ENCODE data around the gene HAGHL. TPM values are rescaled to one million over a fixed set of nuclear protein-coding genes. Genes with fewer than 3 reads are reported as not detected.

The HAGHL gene
- total and polyA plus RNA-seq, 2 of the 8 experiments (the other 6 are each of a cell fraction or from before 2014, with no cell fraction given): 26.6 to 26.9 TPM

- 0 out of 2 replicates have a peak overlapping the region, but pooled peaks have one; percentile 4 for H2AK5ac ChIP-seq (ENCODE audit: low read depth, low read length)
- H3K27ac ChIP-seq (ENCODE audit: low read depth, low read length): no peak overlapping the region
- H2BK20ac ChIP-seq (ENCODE audit: low read length): no peak overlapping the region
- DNase-seq (ENCODE audit: low read depth in 1 of 2, low spot score in 2 of 2): no peak
- H3K4me3 ChIP-seq (ENCODE audit: extremely low read depth in 1 of 4, insufficient read depth in 2 of 4, low read depth in 3 of 4, low read length in 4 of 4): no peak overlapping the region
- no peak overlapping the region for H3K9ac ChIP-seq (replicated peaks in 1 of 4; ENCODE audit: extremely low read depth in 1 of 4, low read depth in 3 of 4, low read length in 3 of 4)
- no peak for FAIRE-seq
- H3K23ac ChIP-seq (ENCODE audit: insufficient read length): no peak overlapping the region
- H3K4me1 ChIP-seq (replicated peaks in 1 of 4; ENCODE audit: control insufficient read depth in 3 of 4, insufficient read depth in 4 of 4, low read length in 3 of 4): peaks cover 0 to 29% (median 19%) of the 10 kb centered on the region in 4 experiments; a peak in 5 of 7 replicates
- H3K23me2 ChIP-seq (ENCODE audit: low read depth, low read length): peaks cover 19% of the 10 kb centered on the region; the same call in 1 of the 2 replicates
- no peak overlapping the region for H3K18ac ChIP-seq (ENCODE audit: extremely low read depth, low read length)
- H4K20me1 ChIP-seq (replicated peaks in 1 of 2; ENCODE audit: control insufficient read depth in 1 of 2, insufficient read depth in 2 of 2, low read length in 2 of 2): peaks cover 6 to 19% of the 10 kb centered on the region in 2 experiments
- 0 out of 2 replicates have a peak overlapping the region, but pooled peaks have one; percentile 46 for H2BK15ac ChIP-seq (ENCODE audit: low read length)
- no peak overlapping the region for H2AFZ ChIP-seq (ENCODE audit: low read length)
- H4K91ac ChIP-seq (replicated peaks; ENCODE audit: insufficient read length, low read length): no peak overlapping the region
- peaks cover 0 to 35% (median 19%) of the 10 kb centered on the region in 4 experiments; a peak in 6 of 7 replicates for H3K27me3 ChIP-seq (replicated peaks in 1 of 4; ENCODE audit: control insufficient read depth in 3 of 4, extremely low read depth in 1 of 4, insufficient read depth in 3 of 4, low read length in 3 of 4)
- TF ChIP-seq TAF7 (optimal IDR thresholded peaks at IDR 0.05; ENCODE audit: borderline replicate concordance, low read depth, low read length): no peak
- H3K56ac ChIP-seq (replicated peaks; ENCODE audit: insufficient read length, low read depth, low read length): no peak overlapping the region
- no peaks in the 10 kb centered on the region for H3K79me1 ChIP-seq (ENCODE audit: low read depth, low read length)
- 89% methylated on average over 6 of the region's 6 CpGs; no CpG with 5 or more reads in 1 of the 2 experiments for WGBS, 2 experiments (ENCODE audit: extremely low coverage in 1 of 2, insufficient coverage in 1 of 2, insufficient read length in 1 of 2, insufficient replicate concordance in 2 of 2, low coverage in 1 of 2, low lambda C conversion rate in 2 of 2, missing lambda C conversion rate in 1 of 2)
- no peaks in the 10 kb centered on the region; a peak in 1 of 4 replicates for H3K9me3 ChIP-seq (ENCODE audit: insufficient read depth in 2 of 2, low read depth in 1 of 2, low read length in 1 of 2)
- peaks cover 0 to 6% (median 0%) of the 10 kb centered on the region in 4 experiments; a peak in 1 of 8 replicates for H3K36me3 ChIP-seq (ENCODE audit: control insufficient read depth in 2 of 4, insufficient read depth in 4 of 4, low read length in 3 of 4)
- no peak overlapping the region; the same call in 1 of the 2 replicates for H2BK5ac ChIP-seq (ENCODE audit: low read depth, low read length)
- H2BK120ac ChIP-seq (replicated peaks; ENCODE audit: low read depth, low read length): no peak overlapping the region
- ChIA-PET POLR2A (ENCODE audit: partially characterized antibody) (interaction anchor here (0.8 to 23.0 kb wide), 8 partner anchors 2 to 148 kb away, joined by 3 to 353 read pairs (median 27); partner anchors contain the start of genes ANTKMT, CCDC78, CHTF18 and CIAO3), CTCF (ENCODE audit: partially characterized antibody) (interaction anchor here (1.2 to 35.8 kb wide), 5 partner anchors 2 to 86 kb away, joined by 4 to 977 read pairs (median 424); partner anchors contain the start of genes ANTKMT, CCDC78, CHTF18 and CIAO3)
- no peak overlapping the region for H3K14ac ChIP-seq (ENCODE audit: insufficient read length)
- H2BK12ac ChIP-seq (ENCODE audit: low read depth, low read length): no peak overlapping the region
- H4K8ac ChIP-seq (ENCODE audit: extremely low read depth, insufficient read depth, low read length): peak overlapping the region; percentile 53; the same call in 1 of the 2 replicates
- no peaks in the 10 kb centered on the region for H3K79me2 ChIP-seq (ENCODE audit: control insufficient read depth in 1 of 2, insufficient read depth in 2 of 2, low read length in 2 of 2)
- no peak overlapping the region; a peak in 1 of 4 replicates for H3K4me2 ChIP-seq (ENCODE audit: insufficient read depth in 1 of 2, low read depth in 2 of 2, low read length in 2 of 2)
- no peak overlapping the region for H3K4ac ChIP-seq (replicated peaks; ENCODE audit: insufficient read length, low read depth, low read length)
- H4K5ac ChIP-seq (ENCODE audit: insufficient read length, low read depth, low read length): no peak overlapping the region
Measured at GRCh38 chr16:718922-719321, 8.0 kb upstream of the HAGHL start.

All from H1 (cell line).